ENCODE results near the gene ARHGAP4. TPM values are rescaled to one million over a fixed set of nuclear protein-coding genes. Genes with fewer than 3 reads are reported as not detected.

The ARHGAP4 gene
- polyA plus RNA-seq, 3 donors: 51.5 to 508 (median 64.4) TPM

DNA sequence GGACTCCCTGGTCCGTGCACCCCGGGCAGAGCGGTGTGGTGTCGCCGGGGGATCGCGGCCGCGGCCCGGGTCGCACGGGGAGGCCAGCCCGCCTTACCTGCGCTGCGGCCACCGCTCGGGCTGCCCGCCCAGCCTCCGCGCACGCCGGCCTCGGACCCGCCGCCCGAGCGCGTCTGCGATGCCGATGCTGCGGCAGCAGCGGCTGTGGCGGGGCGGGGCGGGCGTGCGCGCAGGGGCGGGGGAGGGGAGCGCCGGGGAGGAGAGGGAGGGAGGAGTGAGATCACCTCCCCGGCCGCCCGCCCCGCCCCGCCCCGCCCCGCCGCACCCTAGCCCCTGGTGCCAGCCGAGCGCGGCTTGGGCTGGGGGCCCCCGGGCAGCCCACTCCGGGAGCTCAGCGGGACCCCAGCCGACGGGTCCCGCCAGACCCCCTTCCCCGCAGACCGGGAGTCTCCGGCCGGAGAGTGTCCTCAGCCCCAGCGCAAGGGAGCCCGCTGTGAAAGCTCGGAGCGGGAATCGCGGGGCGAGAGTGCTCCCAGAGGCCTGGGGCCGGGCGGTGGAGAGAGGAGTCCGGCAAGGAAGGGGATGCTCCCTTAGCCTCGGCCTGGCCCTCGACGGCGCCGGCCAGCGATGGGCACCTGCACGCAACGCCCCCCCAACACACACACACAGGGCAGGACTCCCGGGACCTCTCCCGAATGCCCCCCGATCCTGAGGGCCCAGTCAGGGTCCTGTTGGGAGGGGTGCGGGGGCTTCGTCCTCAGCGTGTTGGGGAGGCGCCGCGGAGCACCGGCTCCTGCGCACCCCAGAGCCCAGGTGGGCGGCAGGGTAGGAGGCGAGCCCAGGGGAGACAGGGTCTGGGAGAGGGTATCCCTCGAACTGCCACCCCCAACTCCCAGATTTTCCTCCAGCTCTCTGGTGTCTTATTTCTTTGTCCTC lies 39.8 kb downstream of the ARHGAP4 start, which contains the start of gene L1CAM:
Gene L1CAM (minus strand): TSS at position 206 of the 936 bp plus-strand sequence. CDS start 10,337 bp downstream, outside the sequence.
- H3K27me3 Mint-ChIP-seq (ENCODE audit: low read depth in 3 of 3): peaks cover 46 to 91% (median 74%) of the 10 kb centered on the region in 3 donors
- Histone ChIP-seq H3K4me2 (replicated peaks; ENCODE audit: extremely low read depth, low read length, poor library complexity, severe bottlenecking) (peak within 1 kb of the TSS; percentile 22), H3K9ac (ENCODE audit: insufficient read depth, low read length, poor library complexity, severe bottlenecking) (no peak within 1 kb of the TSS), H3K9me3 (replicated peaks in 1 of 2; ENCODE audit: control insufficient read depth in 1 of 2, insufficient read depth in 1 of 2, low read length in 2 of 2) (peaks cover 0 to 28% of the 10 kb centered on the region in 2 donors), H4K20me1 (ENCODE audit: insufficient read depth, low read length) (no peaks in the 10 kb centered on the region), H3K27ac (ENCODE audit: low read depth in 1 of 2, low read length in 2 of 2) (no peak within 1 kb of the TSS), H2AFZ (ENCODE audit: insufficient read depth, low read depth, low read length, poor library complexity, severe bottlenecking) (no peak within 1 kb of the TSS), H3K36me3 (replicated peaks in 1 of 2; ENCODE audit: control insufficient read depth in 1 of 2, insufficient read depth in 2 of 2, low read length in 2 of 2) (no peaks in the 10 kb centered on the region), H3K4me1 (ENCODE audit: control insufficient read depth in 1 of 2, insufficient read depth in 2 of 2, low read length in 2 of 2) (peaks cover 5 to 8% of the 10 kb centered on the region in 2 donors), H3K27me3 (ENCODE audit: control insufficient read depth in 2 of 2, insufficient read depth in 2 of 2, low read length in 2 of 2) (peaks cover 36 to 72% of the 10 kb centered on the region in 2 donors), H3K4me3 (replicated peaks in 1 of 3; ENCODE audit: low read depth in 2 of 3, low read length in 3 of 3) (no peak within 1 kb of the TSS), H3K79me2 (ENCODE audit: insufficient read depth, low read length) (no peaks in the 10 kb centered on the region)
- peak within 1 kb of the TSS in 1 of 2 donors; percentile 63 for H3K4me3 Mint-ChIP-seq
- H3K9me3 Mint-ChIP-seq: peaks cover 0 to 18% (median 7%) of the 10 kb centered on the region in 7 donors
- DNase-seq: no peak
- no peaks in the 10 kb centered on the region for H3K36me3 Mint-ChIP-seq
- intact Hi-C loops (cut with micrococcal nuclease): no loop called here
- WGBS (ENCODE audit: insufficient coverage): 2% methylated on average over 26 of the region's 94 CpGs
- TF ChIP-seq, protein P1, sequence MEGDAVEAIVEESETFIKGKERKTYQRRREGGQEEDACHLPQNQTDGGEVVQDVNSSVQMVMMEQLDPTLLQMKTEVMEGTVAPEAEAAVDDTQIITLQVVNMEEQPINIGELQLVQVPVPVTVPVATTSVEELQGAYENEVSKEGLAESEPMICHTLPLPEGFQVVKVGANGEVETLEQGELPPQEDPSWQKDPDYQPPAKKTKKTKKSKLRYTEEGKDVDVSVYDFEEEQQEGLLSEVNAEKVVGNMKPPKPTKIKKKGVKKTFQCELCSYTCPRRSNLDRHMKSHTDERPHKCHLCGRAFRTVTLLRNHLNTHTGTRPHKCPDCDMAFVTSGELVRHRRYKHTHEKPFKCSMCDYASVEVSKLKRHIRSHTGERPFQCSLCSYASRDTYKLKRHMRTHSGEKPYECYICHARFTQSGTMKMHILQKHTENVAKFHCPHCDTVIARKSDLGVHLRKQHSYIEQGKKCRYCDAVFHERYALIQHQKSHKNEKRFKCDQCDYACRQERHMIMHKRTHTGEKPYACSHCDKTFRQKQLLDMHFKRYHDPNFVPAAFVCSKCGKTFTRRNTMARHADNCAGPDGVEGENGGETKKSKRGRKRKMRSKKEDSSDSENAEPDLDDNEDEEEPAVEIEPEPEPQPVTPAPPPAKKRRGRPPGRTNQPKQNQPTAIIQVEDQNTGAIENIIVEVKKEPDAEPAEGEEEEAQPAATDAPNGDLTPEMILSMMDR (IDR thresholded peaks at IDR 0.05): no peak
- H3K4me1 Mint-ChIP-seq: peaks cover 1% of the 10 kb centered on the region
- peak within 1 kb of the TSS in 2 of 7 donors; percentile 73 to 77 for H3K27ac Mint-ChIP-seq

DNA sequence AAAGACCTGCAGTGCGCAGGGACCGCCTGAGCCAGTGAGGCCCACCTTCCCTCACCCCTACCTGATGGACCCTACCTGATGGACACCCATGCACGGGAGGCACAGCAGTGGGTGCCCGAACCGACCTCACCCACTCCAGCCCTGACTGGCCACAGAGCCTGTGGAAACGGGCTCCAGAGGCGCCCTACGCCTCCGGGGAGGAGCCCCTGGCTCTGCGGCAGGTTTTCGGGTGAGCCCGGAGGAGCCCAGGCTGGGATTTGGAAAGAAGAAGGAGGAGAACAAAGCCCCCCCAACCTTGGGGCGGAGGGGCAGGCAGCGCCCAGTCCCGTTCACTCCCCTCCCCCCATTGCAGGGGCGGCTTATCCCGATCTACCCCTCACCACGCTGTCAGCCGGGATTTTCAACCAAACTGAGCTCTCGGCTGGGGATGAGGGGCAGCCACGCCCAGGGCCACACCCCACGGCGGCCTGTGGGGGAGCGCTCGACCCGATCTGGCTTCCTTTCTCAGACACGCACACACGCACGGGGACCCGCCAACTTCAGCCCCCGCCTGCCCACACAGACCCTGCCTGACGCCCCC lies 40.8 kb downstream of the ARHGAP4 start:
- TF ChIP-seq, protein P1 (IDR thresholded peaks at IDR 0.05): no peak
- H3K4me3 Mint-ChIP-seq: peak overlapping the region in 1 of 2 donors; percentile 63
- peaks cover 1% of the 10 kb centered on the region for H3K4me1 Mint-ChIP-seq
- H2AFZ ChIP-seq (ENCODE audit: insufficient read depth, low read depth, low read length, poor library complexity, severe bottlenecking): no peak overlapping the region
- H3K9ac ChIP-seq (ENCODE audit: insufficient read depth, low read length, poor library complexity, severe bottlenecking): no peak overlapping the region
- H3K4me1 ChIP-seq (ENCODE audit: control insufficient read depth in 1 of 2, insufficient read depth in 2 of 2, low read length in 2 of 2): peaks cover 5 to 8% of the 10 kb centered on the region in 2 donors
- H3K36me3 Mint-ChIP-seq: no peaks in the 10 kb centered on the region
- no peaks in the 10 kb centered on the region for H3K79me2 ChIP-seq (ENCODE audit: insufficient read depth, low read length)
- peaks cover 0 to 22% of the 10 kb centered on the region in 2 donors for H3K9me3 ChIP-seq (replicated peaks in 1 of 2; ENCODE audit: control insufficient read depth in 1 of 2, insufficient read depth in 1 of 2, low read length in 2 of 2)
- peak overlapping the region; percentile 22 for H3K4me2 ChIP-seq (replicated peaks; ENCODE audit: extremely low read depth, low read length, poor library complexity, severe bottlenecking)
- no peak for DNase-seq
- peaks cover 51 to 92% (median 75%) of the 10 kb centered on the region in 3 donors for H3K27me3 Mint-ChIP-seq (ENCODE audit: low read depth in 3 of 3)
- no peak overlapping the region for H3K4me3 ChIP-seq (replicated peaks in 1 of 3; ENCODE audit: low read depth in 2 of 3, low read length in 3 of 3)
- no peak overlapping the region for H3K27ac ChIP-seq (ENCODE audit: low read depth in 1 of 2, low read length in 2 of 2)
- peaks cover 36 to 69% of the 10 kb centered on the region in 2 donors for H3K27me3 ChIP-seq (ENCODE audit: control insufficient read depth in 2 of 2, insufficient read depth in 2 of 2, low read length in 2 of 2)
- 0% methylated on average over 9 of the region's 32 CpGs for WGBS (ENCODE audit: insufficient coverage)
- intact Hi-C loops (cut with micrococcal nuclease): no loop called here
- peaks cover 0 to 15% (median 7%) of the 10 kb centered on the region in 7 donors for H3K9me3 Mint-ChIP-seq
- no peaks in the 10 kb centered on the region for H3K36me3 ChIP-seq (replicated peaks in 1 of 2; ENCODE audit: control insufficient read depth in 1 of 2, insufficient read depth in 2 of 2, low read length in 2 of 2)
- H3K27ac Mint-ChIP-seq: no peak overlapping the region
- peaks cover 3% of the 10 kb centered on the region for H4K20me1 ChIP-seq (ENCODE audit: insufficient read depth, low read length)
